Measurements from ENCODE around the gene FHOD3.

Gene FHOD3

DNA sequence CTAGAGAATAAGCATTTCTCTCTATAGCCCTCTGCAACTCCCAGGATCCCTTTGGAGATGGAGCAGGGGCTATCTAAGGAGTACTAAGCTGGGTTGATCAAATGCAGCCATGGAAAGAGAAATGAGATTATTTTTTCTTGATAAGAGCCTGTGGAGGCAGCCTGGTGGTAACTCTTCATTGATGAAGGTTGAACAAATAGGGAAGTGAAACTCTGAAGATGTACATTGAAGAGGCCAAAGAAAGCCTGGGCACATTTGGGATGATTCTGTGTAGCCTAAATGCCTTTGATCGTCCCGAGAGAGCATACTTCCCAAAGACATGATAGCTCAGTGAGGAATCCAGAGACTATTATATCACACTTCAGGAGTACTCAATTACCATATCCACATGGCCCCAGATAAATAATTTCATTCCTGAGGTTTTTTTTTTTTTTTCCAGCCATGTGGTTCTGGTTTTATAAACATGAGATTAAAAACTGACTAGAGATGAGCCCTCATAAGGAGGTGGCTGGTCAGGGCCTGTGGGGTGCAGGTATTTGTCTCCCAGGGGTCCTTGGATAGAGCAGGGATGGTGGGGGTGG is 338.8 kb downstream of the FHOD3 start:
- DNase-seq: no peak

DNA sequence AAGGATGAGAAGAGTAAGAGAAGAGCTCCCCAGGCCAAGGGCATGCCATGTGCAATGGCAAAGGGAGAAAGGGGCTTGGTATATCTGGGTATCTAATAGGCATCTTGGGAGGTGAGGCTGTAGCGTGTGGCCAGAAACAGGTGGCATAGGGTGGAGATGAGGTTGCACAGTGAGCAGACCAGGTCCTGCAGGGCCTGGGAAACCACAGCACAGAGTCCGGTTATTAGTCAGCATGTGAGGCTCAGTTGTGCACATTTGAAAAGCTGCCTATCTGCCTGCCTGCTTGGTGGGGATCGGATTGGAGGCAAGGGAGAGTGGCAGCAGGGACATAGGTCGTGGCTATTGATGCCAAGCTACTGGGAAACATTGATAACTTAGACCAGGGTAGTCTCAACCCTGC is 340.7 kb downstream of the FHOD3 start:
- no peak for DNase-seq

DNA sequence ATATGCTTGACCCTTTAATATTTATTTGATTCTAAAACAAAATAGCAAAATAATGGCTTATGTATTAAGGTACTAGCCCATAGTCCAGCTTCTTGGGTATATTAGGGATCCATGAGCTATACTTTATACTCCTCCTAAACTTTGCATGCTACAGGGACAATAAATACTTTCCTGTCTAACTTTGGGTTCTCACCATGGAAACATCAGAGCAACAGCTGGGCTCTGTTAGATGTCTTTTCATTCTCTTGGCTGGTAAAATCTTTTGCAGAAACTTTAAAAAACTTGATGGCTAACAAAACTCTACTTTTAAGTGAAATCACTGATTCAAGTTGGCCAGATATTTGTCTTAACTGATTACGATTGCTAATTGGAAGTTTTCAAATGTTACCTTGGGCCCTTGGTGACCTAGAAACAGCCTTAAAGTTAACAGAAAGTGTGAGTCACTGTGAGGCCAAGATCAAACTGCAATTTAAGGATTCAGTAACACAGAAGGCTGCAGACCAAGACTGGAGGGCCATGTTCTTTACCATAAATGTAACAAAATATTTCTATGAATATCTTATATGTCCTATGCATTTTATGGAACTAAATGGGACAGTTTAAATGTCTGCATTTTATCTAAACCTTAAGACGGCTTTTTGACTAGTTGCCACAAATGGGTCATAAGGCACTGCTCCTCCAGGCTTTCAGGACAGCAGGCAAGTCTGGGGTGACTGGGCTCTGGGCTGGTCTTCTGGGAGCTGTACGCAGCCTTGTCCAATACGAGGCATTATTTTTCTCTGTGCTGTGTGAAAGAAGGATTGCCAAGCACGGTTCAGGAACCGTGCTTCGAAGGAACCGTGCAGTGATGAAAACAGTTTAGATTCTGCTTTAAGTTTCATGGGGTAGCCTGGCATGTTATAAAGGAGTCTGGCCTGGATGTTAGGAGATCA is 342.8 kb downstream of the FHOD3 start:
- no peak for DNase-seq

DNA sequence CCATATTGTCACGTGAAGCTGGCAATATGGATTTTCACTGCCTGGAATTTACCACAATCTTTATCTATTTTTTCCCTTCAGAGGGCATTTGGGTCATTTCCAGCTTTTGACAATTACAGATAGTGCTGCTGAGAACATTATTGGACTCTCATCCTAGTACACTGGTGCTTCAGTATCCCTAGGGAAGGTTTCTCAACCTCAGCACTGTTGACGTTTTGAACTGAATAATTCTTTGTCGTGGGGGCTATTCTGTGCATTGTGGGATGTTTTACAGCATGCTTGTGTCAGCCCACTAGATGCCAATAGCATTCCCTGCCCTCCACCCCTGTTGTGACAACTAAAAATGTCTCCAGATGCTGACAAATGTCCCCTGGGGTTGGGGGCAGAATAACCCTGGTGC is 345.5 kb downstream of the FHOD3 start:
- no peak for DNase-seq

DNA sequence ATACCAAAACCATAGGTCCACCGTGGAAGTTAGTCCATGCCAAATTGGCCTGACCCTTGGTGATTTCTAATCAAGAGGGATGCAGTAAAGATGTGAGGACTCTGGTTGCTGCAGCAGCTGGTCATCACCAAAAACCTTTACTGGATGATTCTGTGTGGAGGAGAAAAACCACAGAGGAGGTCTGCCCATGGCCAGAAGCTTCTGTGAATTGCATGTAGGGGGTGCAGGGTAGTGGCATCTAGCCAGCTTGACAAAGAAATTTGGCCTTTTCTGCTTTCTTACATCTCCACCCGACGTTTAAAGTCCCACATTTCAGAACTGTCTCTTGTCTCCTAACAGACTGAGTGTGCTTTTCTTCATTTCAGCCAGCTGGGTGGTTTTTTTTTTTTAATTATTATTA is 351.3 kb downstream of the FHOD3 start:
- DNase-seq: no peak

DNA sequence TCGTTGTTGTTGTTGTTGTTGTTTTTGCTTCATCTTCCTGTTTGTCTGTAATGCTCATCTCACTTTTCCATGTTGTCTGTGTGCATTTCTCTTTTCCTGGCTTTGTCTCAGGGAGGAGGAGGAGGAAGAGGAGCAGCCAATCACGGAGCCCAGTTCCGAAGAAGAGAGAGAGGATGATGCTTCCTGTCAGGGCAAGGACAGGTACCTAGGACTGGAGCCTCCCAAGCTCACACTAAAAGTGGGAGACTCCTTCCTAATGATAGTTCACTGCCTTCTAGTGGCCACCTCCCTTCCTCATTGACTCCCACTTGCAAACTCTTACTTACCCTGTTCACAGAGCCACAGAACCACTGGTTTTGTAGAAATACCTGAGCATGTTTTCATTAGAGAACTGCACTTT is 351.7 kb downstream of the FHOD3 start:
- no peak for DNase-seq

DNA sequence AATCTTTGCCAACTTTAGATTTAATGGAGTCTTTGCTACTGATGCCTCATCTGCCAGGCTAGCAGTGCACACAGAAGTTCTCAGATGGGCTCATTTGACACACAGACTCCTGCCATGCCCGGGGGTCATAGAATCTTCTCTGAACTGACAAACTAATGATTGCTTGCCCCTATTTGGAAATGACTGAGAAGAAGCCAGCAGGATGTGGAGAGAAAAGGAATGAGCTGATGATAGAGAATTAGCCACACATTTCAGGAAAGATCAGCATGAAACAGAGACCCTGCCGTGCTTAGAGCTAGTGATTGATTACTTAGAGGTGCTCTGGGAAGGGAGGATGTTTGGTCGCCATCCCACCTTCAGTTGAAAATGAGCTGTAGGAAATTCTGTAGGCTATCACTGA is 352.8 kb downstream of the FHOD3 start:
- DNase-seq: peak in 1 of 3 experiments; percentile 13

DNA sequence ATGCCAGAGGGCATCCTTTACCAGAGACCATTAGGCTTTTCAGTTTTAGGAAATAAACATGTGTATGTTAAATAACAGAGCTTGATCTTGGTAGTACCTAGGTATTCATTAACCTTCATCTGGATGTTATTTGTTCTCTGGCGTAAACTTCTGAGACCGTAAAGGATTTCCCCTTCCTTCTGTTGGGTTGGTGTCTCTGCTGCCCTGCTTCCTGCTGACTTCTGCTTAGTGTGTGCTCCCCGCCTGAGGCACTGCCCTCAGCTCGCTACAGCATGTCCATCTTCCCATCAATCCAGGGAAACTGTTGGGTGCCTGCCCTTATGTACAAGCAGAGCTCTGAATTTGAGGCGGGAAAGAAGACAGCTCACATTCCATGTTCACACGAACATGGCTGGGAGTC is 353.4 kb downstream of the FHOD3 start:
- DNase-seq: peak in 1 of 3 experiments; percentile 26

DNA sequence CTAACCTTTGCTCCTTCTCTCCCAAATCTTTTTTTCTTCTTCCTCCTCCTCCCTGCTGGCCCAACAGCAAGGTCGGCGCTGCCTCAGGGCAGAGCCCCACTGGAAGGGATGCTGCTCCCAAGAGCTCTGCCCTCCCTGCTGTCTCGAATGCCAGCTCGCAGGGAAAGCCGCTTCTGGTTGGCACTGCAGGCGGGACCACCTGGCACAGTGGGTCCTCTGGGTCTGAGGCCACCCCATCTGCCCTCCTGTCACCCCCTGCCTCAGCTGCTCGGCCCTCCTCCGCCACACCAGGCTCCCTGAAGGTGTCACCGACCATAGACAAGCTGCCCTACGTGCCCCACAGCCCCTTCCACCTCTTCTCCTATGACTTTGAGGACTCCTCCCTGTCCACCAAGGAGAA is 355.0 kb downstream of the FHOD3 start:
- no peak for DNase-seq

DNA sequence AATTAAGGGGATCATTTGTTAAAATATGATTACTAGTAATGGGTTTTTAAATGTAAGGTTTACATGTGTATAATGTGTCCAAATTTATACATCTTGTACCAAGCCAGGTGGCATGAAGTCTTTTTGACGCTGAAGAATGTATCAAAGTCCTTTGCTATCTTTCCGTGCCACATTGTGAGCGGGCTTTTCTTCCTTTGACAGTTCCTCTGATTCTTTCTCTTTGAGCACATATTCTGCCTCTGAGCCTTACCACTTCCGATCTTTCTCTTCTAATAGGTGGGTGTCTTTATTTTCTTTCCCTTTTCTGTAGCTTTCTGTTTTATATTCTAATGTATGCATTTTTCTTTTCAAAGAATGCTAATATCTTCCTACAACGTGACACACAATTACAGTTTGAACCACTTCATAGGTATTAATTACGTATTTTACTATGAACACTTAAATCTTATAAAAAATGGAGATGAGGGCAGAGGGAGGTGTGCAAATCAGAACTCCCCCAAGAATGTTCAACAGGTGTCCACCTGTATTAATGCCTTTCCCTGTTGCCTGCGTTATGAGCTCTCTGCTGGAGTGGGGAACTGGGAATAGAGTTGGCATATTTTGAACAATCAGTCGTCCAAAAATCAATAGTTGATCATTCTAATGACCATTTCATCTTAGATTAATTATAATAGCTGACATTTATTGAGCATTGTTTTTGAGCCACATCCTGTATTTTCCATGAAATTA is 355.8 kb downstream of the FHOD3 start:
- DNase-seq: no peak

DNA sequence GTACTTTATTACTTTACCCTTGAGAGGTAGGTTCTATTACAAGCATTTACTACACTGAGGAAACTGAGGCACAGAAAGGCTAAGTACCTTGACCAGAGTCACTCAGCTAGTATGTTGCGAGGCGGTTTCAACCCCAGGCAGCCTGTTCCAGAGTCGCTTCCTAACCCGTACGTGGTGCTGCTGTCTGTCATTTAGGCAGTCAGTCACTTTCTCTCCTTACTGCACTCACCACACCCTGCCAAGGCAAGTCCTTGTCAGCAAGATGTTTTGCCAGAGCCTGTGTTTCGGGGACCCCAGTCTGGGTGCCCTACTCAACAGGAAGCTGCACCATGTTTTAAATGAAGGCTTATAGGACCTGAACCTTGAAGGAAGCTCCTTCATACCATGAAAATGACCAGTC is 356.4 kb downstream of the FHOD3 start:
- no peak for DNase-seq

DNA sequence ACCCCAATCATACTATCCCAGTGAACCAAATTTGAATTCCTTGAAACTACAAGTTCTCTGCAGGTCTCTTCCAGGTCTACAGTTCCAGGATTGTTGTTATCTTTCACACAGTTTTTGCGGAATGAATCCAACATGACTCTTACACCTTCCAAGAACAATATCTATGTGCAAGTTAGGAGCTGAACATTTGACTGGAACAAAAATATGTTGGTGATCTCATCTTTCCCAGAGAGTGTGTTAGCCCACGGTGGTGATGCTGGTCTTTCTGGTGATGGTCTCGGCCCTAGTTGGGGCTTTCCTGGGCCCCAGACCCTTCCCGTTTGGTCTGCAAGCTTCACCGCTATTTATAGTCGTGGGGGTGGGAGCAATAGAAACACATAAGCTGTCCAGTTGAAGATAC is 357.6 kb downstream of the FHOD3 start:
- no peak for DNase-seq

DNA sequence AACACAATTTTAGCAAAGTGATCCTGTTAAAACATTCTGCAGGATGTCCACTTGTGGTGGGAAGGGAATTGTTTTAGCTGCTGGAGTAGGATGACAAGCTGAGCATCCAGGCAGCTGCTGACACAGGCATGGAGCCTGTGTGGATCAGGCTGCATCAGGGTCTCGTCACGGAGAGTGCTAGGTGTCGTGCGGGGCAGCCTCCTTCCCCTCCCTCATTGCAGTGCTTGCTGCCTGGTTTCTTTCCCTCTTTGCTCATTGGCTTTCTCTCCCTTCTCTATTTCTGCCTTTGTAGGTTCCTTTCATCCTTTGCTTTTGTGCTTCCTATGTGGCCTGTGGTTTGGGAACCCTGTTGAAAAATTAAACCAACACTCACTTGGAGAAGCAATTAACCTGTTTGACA is 358.4 kb downstream of the FHOD3 start:
- no peak for DNase-seq

DNA sequence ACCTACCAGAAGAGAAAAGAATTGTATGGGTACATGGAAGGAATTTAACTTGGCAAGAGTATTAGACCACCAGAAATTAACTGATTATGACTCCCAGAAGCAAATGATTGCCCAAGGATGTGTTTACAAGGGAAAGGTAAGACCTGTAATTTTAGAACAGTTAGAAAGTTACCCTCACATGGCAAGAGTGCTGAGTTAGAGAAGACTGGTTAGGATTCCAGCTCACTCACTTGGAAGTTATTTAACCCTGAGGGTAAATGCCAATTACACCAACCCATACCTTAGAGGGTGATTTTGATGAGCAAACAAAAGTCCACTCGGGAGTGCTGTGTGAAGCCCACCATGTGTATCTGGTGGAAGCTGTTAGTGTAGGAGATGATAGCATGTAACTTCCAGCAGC is 361.1 kb downstream of the FHOD3 start:
- no peak for DNase-seq

DNA sequence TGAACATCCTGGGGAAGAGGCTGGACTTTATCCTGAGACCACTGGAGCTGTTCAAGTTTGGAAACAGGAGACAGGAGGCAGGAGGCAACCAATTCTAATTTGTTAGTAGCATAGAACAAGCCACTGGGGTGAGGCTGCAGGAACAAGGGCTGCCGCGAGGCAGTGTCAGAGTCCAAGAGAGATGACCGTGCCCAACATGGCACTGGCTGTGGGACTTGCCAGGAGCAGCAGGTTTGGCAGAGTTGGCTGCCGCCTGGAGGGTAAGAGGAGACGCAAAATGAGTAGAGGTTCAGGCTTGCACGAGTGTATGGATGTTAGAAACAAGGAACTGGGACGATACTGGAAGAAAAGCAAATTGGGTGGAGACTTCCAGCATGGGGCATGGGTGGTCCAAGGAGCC is 362.8 kb downstream of the FHOD3 start:
- no peak for DNase-seq

DNA sequence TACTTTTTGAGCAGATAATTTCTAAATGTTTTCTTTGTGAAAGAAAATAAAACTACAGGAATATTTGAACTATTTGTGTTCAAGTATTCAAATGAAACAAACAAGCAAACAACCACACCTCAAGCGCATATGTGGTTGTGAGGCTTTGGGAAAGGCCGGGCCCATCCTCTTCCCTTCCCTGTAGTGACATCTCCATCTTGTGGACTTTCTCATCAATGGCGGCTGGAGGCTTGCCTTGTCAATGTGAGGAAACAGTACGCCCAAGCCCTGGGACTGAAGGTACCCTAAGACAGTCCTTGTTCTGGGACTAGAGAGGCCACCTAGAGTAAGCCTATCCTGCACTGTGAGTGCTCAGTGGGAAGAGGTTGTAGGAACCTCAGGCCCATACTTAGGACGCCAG is 364.5 kb downstream of the FHOD3 start:
- peak in 2 of 3 experiments; percentile 25 to 65 for DNase-seq

DNA sequence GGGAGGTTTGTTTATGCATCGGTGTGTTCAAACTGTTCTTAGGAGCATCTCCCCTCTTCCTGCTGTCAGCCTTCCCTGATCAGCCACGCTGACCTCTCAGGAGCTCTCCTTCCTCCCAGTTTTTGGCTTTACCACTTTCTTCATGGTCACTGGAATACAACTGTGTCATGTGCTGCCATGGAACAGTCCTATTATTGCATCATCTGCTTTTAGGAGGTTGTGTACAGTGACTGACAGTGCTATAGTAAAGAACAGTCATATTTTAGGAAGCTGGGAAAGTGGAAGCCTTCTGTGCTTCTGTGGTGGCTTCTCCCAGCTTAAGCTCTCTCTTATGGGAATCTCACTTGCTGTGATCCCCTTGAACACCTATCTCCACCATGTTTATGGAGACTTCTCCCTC is 365.8 kb downstream of the FHOD3 start:
- no peak for DNase-seq

DNA sequence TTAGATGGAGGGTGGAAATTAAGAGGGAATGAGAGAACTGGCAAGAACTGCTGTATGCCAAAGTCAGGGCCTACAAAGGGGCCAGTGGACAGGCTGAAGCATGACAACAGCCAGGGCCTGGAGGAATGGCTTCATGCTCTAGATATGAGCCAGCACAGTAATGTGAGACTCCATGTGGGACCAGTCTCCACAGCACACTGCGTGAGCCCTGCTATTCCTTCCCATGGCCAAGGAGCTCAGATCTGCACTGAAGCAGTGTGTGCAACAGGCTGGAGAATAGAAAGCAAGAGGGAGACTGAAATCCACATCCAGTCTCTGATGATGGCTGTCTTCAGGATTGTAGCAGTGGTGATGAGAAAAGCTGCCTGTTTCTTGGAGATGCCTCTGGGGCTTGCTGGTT is 368.4 kb downstream of the FHOD3 start:
- DNase-seq: no peak

DNA sequence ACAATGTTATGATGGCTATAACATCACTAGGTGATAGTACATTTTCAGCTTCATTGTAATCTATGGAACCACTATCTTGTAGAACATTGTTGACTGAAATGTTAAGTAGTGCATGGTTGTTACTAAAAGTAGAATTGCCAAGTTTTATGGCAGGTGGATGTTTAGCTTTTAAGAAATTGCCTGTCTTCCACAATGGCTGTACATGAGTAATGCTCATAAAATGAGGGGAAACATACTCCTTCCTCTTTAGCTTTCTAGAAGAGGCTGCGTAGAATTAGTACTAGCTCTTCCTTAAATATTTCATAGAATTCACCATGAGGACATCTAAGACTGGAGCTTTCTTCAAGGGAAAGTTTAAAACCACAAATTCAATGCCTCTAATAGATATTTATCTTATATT is 370.3 kb downstream of the FHOD3 start:
- DNase-seq: no peak

DNA sequence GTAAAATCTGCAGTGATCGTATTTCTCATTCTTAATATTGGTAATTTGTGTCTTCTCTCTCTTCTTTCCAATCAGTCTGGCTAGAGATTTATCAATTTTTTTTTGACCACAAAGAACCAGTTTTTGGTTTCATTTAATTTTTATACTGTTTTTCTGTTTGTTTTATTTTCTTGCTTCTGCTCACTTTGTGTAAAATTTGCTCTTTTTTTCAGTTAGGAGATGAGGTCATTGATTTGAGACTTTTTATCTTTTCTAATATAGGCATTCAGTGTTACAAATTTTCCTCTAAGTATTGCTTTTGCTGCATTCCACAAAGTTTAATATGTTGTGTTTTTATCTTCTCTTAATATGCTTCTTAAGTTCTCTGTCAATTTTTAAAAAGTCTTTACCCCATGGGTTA is 370.8 kb downstream of the FHOD3 start:
- DNase-seq: no peak

DNA sequence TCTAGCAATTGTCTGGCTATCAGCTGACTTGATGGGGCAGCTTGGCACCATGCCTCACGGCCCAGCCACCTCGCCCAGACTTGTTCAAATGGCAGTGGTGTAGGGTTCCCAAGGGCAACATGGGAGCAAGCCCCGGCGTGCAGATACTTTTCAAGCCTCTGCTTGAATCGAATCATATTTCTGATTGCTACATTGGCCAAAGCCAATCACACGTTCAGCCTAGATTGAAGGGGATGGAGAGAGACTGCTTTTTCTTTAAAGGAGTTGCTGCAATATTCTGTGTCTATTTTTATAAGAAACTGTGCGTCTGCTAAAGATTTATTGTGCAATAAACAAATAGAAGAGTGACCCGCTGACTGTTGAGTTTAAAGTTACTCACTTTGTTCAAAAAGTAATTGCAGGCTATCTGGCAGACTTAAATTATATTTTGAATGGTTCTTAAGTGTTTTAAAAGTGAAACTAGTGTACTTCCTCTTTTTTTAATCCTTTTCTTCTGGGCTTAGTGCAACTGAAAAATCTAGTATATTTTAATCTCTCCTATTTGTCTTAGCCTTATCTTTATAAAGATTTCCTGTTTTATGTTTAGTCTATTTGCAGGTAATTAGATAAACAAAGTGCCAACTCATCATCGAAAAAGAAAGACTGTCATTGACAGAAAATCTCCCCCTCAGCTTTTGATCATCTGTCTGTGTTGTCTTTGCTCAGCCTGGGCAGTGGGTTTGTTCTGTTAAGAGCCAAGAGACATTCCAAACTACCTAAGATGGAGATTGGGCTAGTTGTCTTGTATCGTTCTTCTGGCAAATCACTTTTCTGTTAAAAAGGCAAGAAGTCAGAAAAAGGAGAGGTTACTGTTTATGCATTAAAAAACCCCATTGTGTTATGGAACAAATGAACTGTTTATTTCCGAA is 375.2 kb downstream of the FHOD3 start:
- peak; percentile 66 to 86 (median 76) for DNase-seq

DNA sequence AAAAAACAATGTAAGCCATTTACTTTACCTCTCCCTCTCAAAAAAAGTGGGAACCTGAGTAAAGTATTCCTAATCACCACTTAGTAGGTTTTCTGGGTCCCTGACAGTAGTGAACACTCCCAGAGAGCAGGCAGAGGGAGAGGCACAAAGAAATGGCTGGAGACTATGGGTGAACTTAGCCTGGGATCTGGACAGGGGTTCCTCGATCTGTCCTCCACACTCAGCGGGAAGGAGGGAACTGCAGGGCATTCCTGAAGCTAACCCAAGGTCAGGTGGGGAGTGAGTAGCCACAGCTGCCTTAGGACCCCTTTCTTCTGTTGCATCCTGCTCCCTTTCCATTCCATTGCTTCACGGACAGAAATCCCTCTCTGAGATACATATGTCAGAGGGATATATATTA is 375.9 kb downstream of the FHOD3 start:
- no peak for DNase-seq

DNA sequence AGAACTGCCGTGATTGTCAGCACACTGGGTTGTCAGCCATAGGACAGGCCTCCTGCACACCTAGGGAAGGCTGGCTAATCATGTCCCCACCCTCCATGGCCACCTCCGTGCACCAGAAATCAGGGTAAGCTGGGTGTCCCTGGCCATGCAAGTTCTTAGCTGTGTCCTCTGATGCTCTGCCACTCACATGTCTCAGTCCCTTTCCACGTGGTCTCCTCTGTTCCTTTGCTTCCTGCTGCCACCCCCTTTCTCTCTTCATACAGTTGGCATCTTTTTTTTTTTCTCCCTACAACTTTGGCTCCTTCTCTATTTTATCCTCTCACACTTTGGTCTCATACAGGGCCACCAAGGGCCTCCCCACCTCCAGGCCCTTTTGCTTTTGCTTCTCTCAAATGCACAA is 377.6 kb downstream of the FHOD3 start:
- no peak for DNase-seq
